ENCODE data around the gene FNDC5.

FNDC5 gene

GRCh38 chr1:32900956-32901822, 30.5 kb upstream of the FNDC5 start, which contains the start of gene TMEM54:
TMEM54 (minus strand) TSS chr1:32901389; CDS start chr1:32901238, 151 bp downstream.
- peak; percentile 78 for DNase-seq (ENCODE audit: low spot score)
- TF ChIP-seq, protein P1, sequence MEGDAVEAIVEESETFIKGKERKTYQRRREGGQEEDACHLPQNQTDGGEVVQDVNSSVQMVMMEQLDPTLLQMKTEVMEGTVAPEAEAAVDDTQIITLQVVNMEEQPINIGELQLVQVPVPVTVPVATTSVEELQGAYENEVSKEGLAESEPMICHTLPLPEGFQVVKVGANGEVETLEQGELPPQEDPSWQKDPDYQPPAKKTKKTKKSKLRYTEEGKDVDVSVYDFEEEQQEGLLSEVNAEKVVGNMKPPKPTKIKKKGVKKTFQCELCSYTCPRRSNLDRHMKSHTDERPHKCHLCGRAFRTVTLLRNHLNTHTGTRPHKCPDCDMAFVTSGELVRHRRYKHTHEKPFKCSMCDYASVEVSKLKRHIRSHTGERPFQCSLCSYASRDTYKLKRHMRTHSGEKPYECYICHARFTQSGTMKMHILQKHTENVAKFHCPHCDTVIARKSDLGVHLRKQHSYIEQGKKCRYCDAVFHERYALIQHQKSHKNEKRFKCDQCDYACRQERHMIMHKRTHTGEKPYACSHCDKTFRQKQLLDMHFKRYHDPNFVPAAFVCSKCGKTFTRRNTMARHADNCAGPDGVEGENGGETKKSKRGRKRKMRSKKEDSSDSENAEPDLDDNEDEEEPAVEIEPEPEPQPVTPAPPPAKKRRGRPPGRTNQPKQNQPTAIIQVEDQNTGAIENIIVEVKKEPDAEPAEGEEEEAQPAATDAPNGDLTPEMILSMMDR (IDR thresholded peaks at IDR 0.05; ENCODE audit: extremely low read depth, missing control alignments), result no peak

- TF ChIP-seq, protein P1 (IDR thresholded peaks at IDR 0.05; ENCODE audit: extremely low read depth, missing control alignments), result no peak
- DNase-seq (ENCODE audit: low spot score), result no peak
Observed at GRCh38 chr1:32900371-32900955, 29.8 kb upstream of the FNDC5 start.

DNA sequence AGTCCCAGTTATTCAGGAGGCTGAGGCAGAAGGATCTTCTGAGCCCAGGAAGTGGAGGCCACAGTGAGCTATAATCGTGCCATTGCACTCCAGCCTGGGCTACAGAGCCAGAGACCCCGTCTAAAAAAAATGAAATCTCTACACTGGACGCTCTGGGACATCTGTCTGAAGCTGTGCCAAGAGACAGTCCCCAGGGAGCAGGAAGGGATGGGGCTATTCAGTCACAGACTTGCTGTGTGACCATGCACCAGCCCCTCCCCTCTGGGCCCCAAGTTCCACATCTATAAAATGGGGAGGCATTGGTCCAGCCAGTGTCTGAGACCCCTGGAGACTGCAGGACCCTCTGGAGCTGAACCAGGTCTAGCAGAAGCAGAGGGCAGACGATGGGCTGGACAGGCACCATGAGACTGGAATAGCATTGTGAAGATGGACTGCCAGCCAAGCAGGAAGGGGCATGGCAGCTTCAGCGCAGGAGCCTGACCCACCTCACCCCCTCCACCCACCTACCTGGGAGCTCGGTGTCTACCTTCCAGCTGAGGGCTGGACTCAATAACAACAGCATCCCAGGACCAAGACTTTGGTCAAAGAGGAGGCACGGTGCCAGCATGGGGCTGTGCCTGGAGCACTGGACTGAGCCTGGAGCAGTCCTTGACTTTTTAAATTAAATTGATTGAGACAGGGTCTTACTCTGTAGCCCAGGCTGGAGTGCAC, 29.0 kb upstream of the FNDC5 start:
- no peak for DNase-seq (ENCODE audit: low spot score)
- TF ChIP-seq, protein P1 (IDR thresholded peaks at IDR 0.05; ENCODE audit: extremely low read depth, missing control alignments), result no peak

GRCh38 chr1:32898958-32899357, 28.2 kb upstream of the FNDC5 start:
- no peak for DNase-seq (ENCODE audit: low spot score)
- TF ChIP-seq, protein P1 (IDR thresholded peaks at IDR 0.05; ENCODE audit: extremely low read depth, missing control alignments), result no peak

DNA sequence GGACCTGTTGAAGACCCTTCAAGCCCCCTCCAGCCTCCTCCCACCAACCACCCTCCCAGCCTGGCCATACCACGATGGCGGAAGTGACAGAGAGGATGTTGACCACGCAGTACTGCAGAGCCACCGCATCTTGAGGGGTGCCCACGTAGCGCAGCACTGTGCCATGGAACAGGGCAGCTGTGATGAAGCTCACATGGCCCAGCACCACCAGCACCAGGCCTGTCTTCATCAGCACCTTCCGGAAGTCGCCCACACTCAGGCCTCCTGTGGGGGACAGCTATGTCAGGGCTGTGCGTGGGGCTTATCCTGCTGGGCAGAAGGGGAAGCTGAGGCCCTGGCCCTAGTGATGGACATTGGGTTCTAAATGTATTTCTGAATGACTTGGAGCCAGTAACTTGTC, 27.3 kb upstream of the FNDC5 start:
- TF ChIP-seq, protein P1 (IDR thresholded peaks at IDR 0.05; ENCODE audit: extremely low read depth, missing control alignments), result no peak
- DNase-seq (ENCODE audit: low spot score), result no peak

- TF ChIP-seq, protein P1 (IDR thresholded peaks at IDR 0.05; ENCODE audit: extremely low read depth, missing control alignments), result no peak
- DNase-seq (ENCODE audit: low spot score), result no peak
Observed at GRCh38 chr1:32897082-32898049, 26.7 kb upstream of the FNDC5 start.

Measured in GM20000 (cell line).